H1 (cell line): Measurements from ENCODE around the gene TEX26. TPM values are rescaled to one million over a fixed set of nuclear protein-coding genes. Genes with fewer than 3 reads are reported as not detected.

Experiments used
- ASH2L ChIP-seq: fragments of 200-600, 300-600 bp; sonication (generic); IDR thresholded peaks from one replicate; pipeline ENCODE4 v1.7.1; 2017; ENCODE audit warnings: low read length
- BCL11A ChIP-seq, 2 experiments: IDR thresholded peaks; one replicate each; pipeline ENCODE4 v1.6.1; 2011; ENCODE audit warnings: low read depth in 2 of 2, low read length in 2 of 2, mild to moderate bottlenecking in 2 of 2
- CEBPB ChIP-seq: IDR thresholded peaks from 2 replicates; pipeline ENCODE4 v1.6.1; 2012; ENCODE audit warnings: low read depth, low read length
- CTBP2 ChIP-seq: IDR thresholded peaks from 2 replicates; pipeline ENCODE4 v1.7.0; 2011; ENCODE audit warnings: borderline replicate concordance, mild to moderate bottlenecking, moderate library complexity, mixed read lengths, low read length; ENCODE audit not compliant: insufficient read depth, insufficient read length
- EZH2 ChIP-seq: fragments of 200-600 bp; sonication (generic); IDR thresholded peaks from 2 replicates; pipeline ENCODE4 v1.7.1; 2012; ENCODE audit warnings: low read depth, mild to moderate bottlenecking, moderate library complexity, low read length, inconsistent platforms; ENCODE audit not compliant: severe bottlenecking
- RNF2 ChIP-seq: fragments of 200-900, 300-1000 bp; sonication (generic); IDR thresholded peaks from 2 replicates; pipeline ENCODE4 v1.7.1; 2016; ENCODE audit warnings: borderline replicate concordance, low read depth, mild to moderate bottlenecking, antibody characterized with exemption, low read length; ENCODE audit not compliant: poor library complexity, severe bottlenecking; ENCODE audit errors: missing control alignments
- SP2 ChIP-seq: IDR thresholded peaks from 2 replicates; pipeline ENCODE4 v1.6.1; 2012; ENCODE audit warnings: mild to moderate bottlenecking, low read length, inconsistent platforms
- SRF ChIP-seq: IDR thresholded peaks from 2 replicates; pipeline ENCODE4 v1.6.1; 2011; ENCODE audit warnings: mild to moderate bottlenecking, low read depth, low read length, moderate library complexity
- SUZ12 ChIP-seq: fragments of 200-600 bp; sonication (generic); IDR thresholded peaks from 2 replicates; pipeline ENCODE4 v1.6.1; 2012; ENCODE audit warnings: mild to moderate bottlenecking, inconsistent platforms, low read length, moderate library complexity, mixed read lengths
- TBP ChIP-seq: IDR thresholded peaks from 2 replicates; pipeline ENCODE4 v1.6.1; 2011; ENCODE audit warnings: low read depth, low read length, improper control_type of control experiment
- ZNF274 ChIP-seq: IDR thresholded peaks from 2 replicates; pipeline ENCODE4 v1.7.0; 2012; ENCODE audit warnings: low read length, borderline replicate concordance; ENCODE audit errors: extremely low read depth
- polyA plus RNA-seq, 7 experiments: library from polyadenylated mRNA; depleted of rRNA in 3 of 7; stranded (reverse) in 5 of 7; unstranded in 2 of 7; fragments of >200 nt in 5 of 7; fragments of 200-250 nt in 2 of 7; gene quantifications; 1 replicate in 5 of 7; 2 replicates in 1 of 7; 4 replicates in 1 of 7; pipeline versions ENCODE4 v1.2.1 to v1.2.3, GENCODE V29; 2011 to 2013; ENCODE audit warnings: missing spikeins in 2 of 7, mixed read lengths in 2 of 7
- total RNA-seq: library from RNA; stranded (reverse); fragmentation: NEBNext Ultra II Directional; extraction: Animal tissue kit (Norgen Biotek cat#: 25700); gene quantifications from 2 replicates; pipeline ENCODE4 v1.2.1, GENCODE V29; 2021
- TF ChIP-seq, protein P1 (sequence below): fragments of 300-600 bp; sonication (generic); IDR thresholded peaks from 2 replicates; pipeline ENCODE4 v1.7.1; 2012; ENCODE audit warnings: low read length, moderate library complexity, mild to moderate bottlenecking, inconsistent platforms; ENCODE audit not compliant: insufficient replicate concordance

TEX26 gene
- total and polyA plus RNA-seq, 2 of the 8 experiments (the other 6 are each of a cell fraction or from before 2014, with no cell fraction given) = not detected

DNA sequence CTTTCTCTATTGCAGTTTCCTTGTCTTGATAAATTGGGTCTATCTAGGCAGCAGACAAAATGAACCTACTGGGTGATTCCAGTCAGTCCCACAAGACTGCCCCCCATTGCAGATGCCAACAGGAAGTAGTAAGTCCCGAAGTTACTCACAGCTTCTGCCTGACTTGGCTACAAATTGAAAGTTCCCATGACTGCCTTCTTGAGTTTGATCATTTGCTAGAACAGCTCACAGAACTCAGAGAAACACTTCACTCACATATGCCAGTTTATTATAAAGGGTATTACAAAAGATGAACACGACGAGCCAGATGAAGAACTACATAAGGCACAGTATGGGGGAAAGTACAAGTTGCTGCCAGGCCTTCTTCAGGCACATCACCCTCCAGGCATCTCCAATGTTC lies 50.0 kb downstream of the TEX26 start (continued):
- TF ChIP-seq, protein P1, sequence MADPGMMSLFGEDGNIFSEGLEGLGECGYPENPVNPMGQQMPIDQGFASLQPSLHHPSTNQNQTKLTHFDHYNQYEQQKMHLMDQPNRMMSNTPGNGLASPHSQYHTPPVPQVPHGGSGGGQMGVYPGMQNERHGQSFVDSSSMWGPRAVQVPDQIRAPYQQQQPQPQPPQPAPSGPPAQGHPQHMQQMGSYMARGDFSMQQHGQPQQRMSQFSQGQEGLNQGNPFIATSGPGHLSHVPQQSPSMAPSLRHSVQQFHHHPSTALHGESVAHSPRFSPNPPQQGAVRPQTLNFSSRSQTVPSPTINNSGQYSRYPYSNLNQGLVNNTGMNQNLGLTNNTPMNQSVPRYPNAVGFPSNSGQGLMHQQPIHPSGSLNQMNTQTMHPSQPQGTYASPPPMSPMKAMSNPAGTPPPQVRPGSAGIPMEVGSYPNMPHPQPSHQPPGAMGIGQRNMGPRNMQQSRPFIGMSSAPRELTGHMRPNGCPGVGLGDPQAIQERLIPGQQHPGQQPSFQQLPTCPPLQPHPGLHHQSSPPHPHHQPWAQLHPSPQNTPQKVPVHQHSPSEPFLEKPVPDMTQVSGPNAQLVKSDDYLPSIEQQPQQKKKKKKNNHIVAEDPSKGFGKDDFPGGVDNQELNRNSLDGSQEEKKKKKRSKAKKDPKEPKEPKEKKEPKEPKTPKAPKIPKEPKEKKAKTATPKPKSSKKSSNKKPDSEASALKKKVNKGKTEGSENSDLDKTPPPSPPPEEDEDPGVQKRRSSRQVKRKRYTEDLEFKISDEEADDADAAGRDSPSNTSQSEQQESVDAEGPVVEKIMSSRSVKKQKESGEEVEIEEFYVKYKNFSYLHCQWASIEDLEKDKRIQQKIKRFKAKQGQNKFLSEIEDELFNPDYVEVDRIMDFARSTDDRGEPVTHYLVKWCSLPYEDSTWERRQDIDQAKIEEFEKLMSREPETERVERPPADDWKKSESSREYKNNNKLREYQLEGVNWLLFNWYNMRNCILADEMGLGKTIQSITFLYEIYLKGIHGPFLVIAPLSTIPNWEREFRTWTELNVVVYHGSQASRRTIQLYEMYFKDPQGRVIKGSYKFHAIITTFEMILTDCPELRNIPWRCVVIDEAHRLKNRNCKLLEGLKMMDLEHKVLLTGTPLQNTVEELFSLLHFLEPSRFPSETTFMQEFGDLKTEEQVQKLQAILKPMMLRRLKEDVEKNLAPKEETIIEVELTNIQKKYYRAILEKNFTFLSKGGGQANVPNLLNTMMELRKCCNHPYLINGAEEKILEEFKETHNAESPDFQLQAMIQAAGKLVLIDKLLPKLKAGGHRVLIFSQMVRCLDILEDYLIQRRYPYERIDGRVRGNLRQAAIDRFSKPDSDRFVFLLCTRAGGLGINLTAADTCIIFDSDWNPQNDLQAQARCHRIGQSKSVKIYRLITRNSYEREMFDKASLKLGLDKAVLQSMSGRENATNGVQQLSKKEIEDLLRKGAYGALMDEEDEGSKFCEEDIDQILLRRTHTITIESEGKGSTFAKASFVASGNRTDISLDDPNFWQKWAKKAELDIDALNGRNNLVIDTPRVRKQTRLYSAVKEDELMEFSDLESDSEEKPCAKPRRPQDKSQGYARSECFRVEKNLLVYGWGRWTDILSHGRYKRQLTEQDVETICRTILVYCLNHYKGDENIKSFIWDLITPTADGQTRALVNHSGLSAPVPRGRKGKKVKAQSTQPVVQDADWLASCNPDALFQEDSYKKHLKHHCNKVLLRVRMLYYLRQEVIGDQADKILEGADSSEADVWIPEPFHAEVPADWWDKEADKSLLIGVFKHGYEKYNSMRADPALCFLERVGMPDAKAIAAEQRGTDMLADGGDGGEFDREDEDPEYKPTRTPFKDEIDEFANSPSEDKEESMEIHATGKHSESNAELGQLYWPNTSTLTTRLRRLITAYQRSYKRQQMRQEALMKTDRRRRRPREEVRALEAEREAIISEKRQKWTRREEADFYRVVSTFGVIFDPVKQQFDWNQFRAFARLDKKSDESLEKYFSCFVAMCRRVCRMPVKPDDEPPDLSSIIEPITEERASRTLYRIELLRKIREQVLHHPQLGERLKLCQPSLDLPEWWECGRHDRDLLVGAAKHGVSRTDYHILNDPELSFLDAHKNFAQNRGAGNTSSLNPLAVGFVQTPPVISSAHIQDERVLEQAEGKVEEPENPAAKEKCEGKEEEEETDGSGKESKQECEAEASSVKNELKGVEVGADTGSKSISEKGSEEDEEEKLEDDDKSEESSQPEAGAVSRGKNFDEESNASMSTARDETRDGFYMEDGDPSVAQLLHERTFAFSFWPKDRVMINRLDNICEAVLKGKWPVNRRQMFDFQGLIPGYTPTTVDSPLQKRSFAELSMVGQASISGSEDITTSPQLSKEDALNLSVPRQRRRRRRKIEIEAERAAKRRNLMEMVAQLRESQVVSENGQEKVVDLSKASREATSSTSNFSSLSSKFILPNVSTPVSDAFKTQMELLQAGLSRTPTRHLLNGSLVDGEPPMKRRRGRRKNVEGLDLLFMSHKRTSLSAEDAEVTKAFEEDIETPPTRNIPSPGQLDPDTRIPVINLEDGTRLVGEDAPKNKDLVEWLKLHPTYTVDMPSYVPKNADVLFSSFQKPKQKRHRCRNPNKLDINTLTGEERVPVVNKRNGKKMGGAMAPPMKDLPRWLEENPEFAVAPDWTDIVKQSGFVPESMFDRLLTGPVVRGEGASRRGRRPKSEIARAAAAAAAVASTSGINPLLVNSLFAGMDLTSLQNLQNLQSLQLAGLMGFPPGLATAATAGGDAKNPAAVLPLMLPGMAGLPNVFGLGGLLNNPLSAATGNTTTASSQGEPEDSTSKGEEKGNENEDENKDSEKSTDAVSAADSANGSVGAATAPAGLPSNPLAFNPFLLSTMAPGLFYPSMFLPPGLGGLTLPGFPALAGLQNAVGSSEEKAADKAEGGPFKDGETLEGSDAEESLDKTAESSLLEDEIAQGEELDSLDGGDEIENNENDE = no peak
- TF ChIP-seq ASH2L = no peak
- no peak for TF ChIP-seq EZH2
- TF ChIP-seq SP2 = no peak
- TF ChIP-seq RNF2 = no peak
- TF ChIP-seq SRF = no peak
- no peak for TF ChIP-seq SUZ12
- TF ChIP-seq ZNF274 = no peak
- no peak for TF ChIP-seq BCL11A (IDR thresholded peaks at IDR 0.05; ENCODE audit: low read depth in 2 of 2, low read length in 2 of 2)
- no peak for TF ChIP-seq TBP
- TF ChIP-seq CEBPB = no peak
- no peak for TF ChIP-seq CTBP2
